Upper lobe of left lung (tissue), 6 donors: ENCODE data around the gene DENND1A. TPM values are rescaled to one million over a fixed set of nuclear protein-coding genes. Genes with fewer than 3 reads are reported as not detected.

Experiments
- ATAC-seq, 2 donors: fragments of 200-7000 bp; cut with Tn5 transposase; one replicate each; pipeline ENCODE4 v1.9.1; 2022; ENCODE audit warnings: mild to moderate bottlenecking in 2 of 2, moderate library complexity in 2 of 2; ENCODE audit not compliant: low FRiP score in 2 of 2
- DNase-seq, 2 donors: peaks; one replicate each; pipeline ENCODE4 v3.0.0-alpha.2; 2019 to 2020
- H3K27ac ChIP-seq, 4 donors: fragments of 200-600 bp; sonication (generic); one replicate each; pipeline ENCODE4 v1.5.1; 2016 to 2019
- H3K27me3 ChIP-seq, 4 donors: fragments of 200-600 bp; sonication (generic); one replicate each; pipeline ENCODE4 v1.5.1; 2017 to 2019
- H3K36me3 ChIP-seq, 4 donors: fragments of 200-600 bp; sonication (generic); one replicate each; pipeline ENCODE4 v1.5.1; 2016 to 2019
- H3K4me1 ChIP-seq, 4 donors: fragments of 200-600 bp; sonication (generic); one replicate each; pipeline ENCODE4 v1.5.1; 2018 to 2019
- H3K4me3 ChIP-seq, 4 donors: fragments of 200-600 bp; sonication (generic); one replicate each; pipeline ENCODE4 v1.5.1; 2017 to 2019; ENCODE audit warnings: mild to moderate bottlenecking in 2 of 4, moderate library complexity in 1 of 4
- H3K9me3 ChIP-seq, 4 donors: fragments of 200-600 bp; sonication (generic); one replicate each; pipeline ENCODE4 v1.5.1; 2018 to 2019
- EP300 ChIP-seq, 4 donors: sonication (generic); formaldehyde crosslinking; IDR thresholded peaks; one replicate each; pipeline ENCODE4 v1.5.1; 2017; ENCODE audit warnings: antibody characterized with exemption in 4 of 4, control low read depth in 2 of 4
- POLR2A ChIP-seq, 4 donors: fragments of 450-650 bp; IDR thresholded peaks; one replicate each; pipeline ENCODE4 v1.5.1; 2016 to 2017; ENCODE audit warnings: antibody characterized with exemption in 4 of 4, mild to moderate bottlenecking in 2 of 4
- POLR2AphosphoS5 ChIP-seq, 2 donors: sonication (generic); formaldehyde crosslinking; IDR thresholded peaks; one replicate each; pipeline ENCODE4 v1.5.1; 2017; ENCODE audit warnings: antibody characterized with exemption in 2 of 2
- WGBS, 2 donors: methylation state at CpG; one replicate each; pipeline ENCODE4 v1.1.5; 2017 to 2018; 5-methylcytosine and 5-hydroxymethylcytosine counted together
- small RNA-seq, 4 donors: library from RNA; depleted of rRNA; stranded (forward); fragments of <200 nt; gene quantifications; one replicate each; pipeline ENCODE3, GENCODE V24; 2016
- total RNA-seq, 6 donors: library from RNA; depleted of rRNA in 4 of 6; stranded (reverse); fragments of >200 nt in 4 of 6; gene quantifications; one replicate each; pipeline versions ENCODE4 v1.1.0 to v1.2.1, GENCODE V29; 2016 to 2021
- TF ChIP-seq, protein P1 (sequence below), 6 experiments: fragments of 450-650 bp in 4 of 6; fragments of 200-600 bp in 2 of 6; sonication (generic) in 2 of 6; IDR thresholded peaks; one replicate each; pipeline ENCODE4 v1.5.1; 2016 to 2019; ENCODE audit warnings: antibody characterized with exemption in 6 of 6
- donor health status: DM: no; HTN: no; CAD: no; lungs with moderate emphysema.
- donor health status: DM: no; HTN: yes; CAD: no; lungs with severe emphysema.

DENND1A gene
- total RNA-seq, 6 donors from 2014 or later = 9.8 to 46.1 (median 16.0) TPM

DNA sequence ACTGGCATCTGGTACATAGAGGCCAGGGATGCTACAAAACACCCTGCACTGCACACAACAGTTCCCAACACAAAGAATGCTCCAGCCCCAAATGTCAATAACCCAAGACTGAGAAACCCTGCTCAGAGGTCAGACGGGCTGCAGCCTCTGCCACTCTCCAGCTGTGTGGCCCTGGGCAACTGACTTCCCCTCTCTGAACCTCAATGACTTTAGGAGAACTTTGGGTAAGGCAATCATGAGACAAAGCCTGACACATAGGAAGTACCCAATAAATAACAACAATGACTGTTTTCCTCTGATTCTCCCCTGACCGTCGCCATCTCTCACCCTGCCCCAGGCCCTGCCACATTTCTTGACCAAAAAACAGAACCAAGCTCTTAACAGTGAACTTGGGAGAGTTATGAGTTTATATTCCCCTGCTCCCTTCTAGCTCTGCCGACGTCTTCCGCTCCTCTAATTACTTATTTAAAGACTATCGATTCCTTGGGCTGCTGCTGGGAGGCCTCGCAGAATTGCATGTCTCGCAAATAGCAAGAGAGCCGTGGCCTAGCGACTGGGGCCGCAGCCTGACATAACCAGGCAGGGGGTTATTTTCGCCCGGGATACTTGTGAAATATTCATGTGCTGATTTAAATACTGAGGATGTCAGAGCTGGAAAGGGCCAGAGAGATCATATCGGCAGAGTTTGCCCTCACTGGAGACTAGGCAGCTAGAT, 598.4 kb downstream of the DENND1A start:
- 87 to 92% methylated on average over 15 of the region's 15 CpGs for WGBS, 2 donors
- Histone ChIP-seq H3K4me3 (no peak overlapping the region), H3K27me3 (no peaks in the 10 kb centered on the region), H3K4me1 (peaks cover 0 to 35% (median 22%) of the 10 kb centered on the region in 4 donors), H3K9me3 (no peaks in the 10 kb centered on the region), H3K27ac (no peak overlapping the region), H3K36me3 (no peaks in the 10 kb centered on the region)
- TF ChIP-seq POLR2AphosphoS5 (IDR thresholded peaks at IDR 0.05) (no peak), POLR2A (IDR thresholded peaks at IDR 0.05) (no peak), EP300 (IDR thresholded peaks at IDR 0.05) (no peak)
- TF ChIP-seq, protein P1, sequence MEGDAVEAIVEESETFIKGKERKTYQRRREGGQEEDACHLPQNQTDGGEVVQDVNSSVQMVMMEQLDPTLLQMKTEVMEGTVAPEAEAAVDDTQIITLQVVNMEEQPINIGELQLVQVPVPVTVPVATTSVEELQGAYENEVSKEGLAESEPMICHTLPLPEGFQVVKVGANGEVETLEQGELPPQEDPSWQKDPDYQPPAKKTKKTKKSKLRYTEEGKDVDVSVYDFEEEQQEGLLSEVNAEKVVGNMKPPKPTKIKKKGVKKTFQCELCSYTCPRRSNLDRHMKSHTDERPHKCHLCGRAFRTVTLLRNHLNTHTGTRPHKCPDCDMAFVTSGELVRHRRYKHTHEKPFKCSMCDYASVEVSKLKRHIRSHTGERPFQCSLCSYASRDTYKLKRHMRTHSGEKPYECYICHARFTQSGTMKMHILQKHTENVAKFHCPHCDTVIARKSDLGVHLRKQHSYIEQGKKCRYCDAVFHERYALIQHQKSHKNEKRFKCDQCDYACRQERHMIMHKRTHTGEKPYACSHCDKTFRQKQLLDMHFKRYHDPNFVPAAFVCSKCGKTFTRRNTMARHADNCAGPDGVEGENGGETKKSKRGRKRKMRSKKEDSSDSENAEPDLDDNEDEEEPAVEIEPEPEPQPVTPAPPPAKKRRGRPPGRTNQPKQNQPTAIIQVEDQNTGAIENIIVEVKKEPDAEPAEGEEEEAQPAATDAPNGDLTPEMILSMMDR (IDR thresholded peaks at IDR 0.05) = no peak
- no peak for DNase-seq
- no peak for ATAC-seq

Small RNAs within 50 kb of the gene (small RNA-seq; reads per million reads assigned to genes)
- gene MIR601 (0 reads per million in 4 donors), gene MIR7150 (0 reads per million in 4 donors)

Other genes starting within 250 kb of the DENND1A start
- not detected for gene LHX2, start 81.6 kb upstream of the DENND1A start, total RNA-seq